ENCODE data around the gene HEG1. TPM values are rescaled to one million over a fixed set of nuclear protein-coding genes. Genes with fewer than 3 reads are reported as not detected.

The HEG1 gene
- total and polyA plus RNA-seq, 2 of the 13 experiments (the other 11 are each of a cell fraction or from before 2014, with no cell fraction given): 10.7 to 18.2 TPM

- in situ Hi-C loops (cut with HindIII; ENCODE audit: extremely low pct_ligation_motif_present, low pct_unique_long_range_greater_than_20kb): no loop called here
- H3K4me1 ChIP-seq (ENCODE audit: insufficient read depth, low read length): no peaks in the 10 kb centered on the region
Observed at GRCh38 chr3:125022206-125022605, 33.6 kb downstream of the HEG1 start.

More at GRCh38 chr3:125022206-125022605, 33.6 kb downstream of the HEG1 start:
- no peak for FAIRE-seq
- no peak for ATAC-seq
- no peaks in the 10 kb centered on the region for H3K79me2 ChIP-seq (ENCODE audit: insufficient read depth, low read length)
- ChIA-PET POLR2A (no interaction called here), CTCF (ENCODE audit: low intra/inter-chr PET ratio, low total read pairs) (no interaction called here)
- H3K4me2 ChIP-seq (ENCODE audit: low read depth, low read length): no peak overlapping the region
- intact Hi-C loops (cut with micrococcal nuclease; ENCODE audit: unreplicated experiment): no loop called here
- no peaks in the 10 kb centered on the region for H3K9me3 ChIP-seq (ENCODE audit: low read length)
- TF ChIP-seq ONECUT2 (CRISPR knock-in tag; IDR thresholded peaks at IDR 0.05) (no peak), TERF1 (CRISPR knock-in tag; IDR thresholded peaks at IDR 0.05) (no peak), SALL1 (CRISPR knock-in tag; IDR thresholded peaks at IDR 0.05) (no peak), ZNF782 (CRISPR knock-in tag; IDR thresholded peaks at IDR 0.05; ENCODE audit: borderline replicate concordance) (no peak), HMG20A (CRISPR knock-in tag; IDR thresholded peaks at IDR 0.05; ENCODE audit: borderline replicate concordance) (no peak), ZNF644 (CRISPR knock-in tag; IDR thresholded peaks at IDR 0.05; ENCODE audit: low read depth) (no peak), RXRA (CRISPR knock-in tag; IDR thresholded peaks at IDR 0.05) (no peak), ZNF136 (CRISPR knock-in tag; IDR thresholded peaks at IDR 0.05; ENCODE audit: low read depth) (no peak), ZNF747 (CRISPR knock-in tag; IDR thresholded peaks at IDR 0.05; ENCODE audit: borderline replicate concordance) (no peak), NONO (IDR thresholded peaks at IDR 0.05) (no peak), NONO (CRISPR knock-in tag; conservative IDR thresholded peaks at IDR 0.05) (no peak), ZNF615 (CRISPR knock-in tag; IDR thresholded peaks at IDR 0.05; ENCODE audit: borderline replicate concordance) (no peak), LCORL (IDR thresholded peaks at IDR 0.05) (no peak), LCORL (CRISPR knock-in tag; IDR thresholded peaks at IDR 0.05) (no peak), SMAD3 (CRISPR knock-in tag; IDR thresholded peaks at IDR 0.05) (no peak), E2F1 (CRISPR knock-in tag; IDR thresholded peaks at IDR 0.05) (no peak), TFDP1 (CRISPR knock-in tag; IDR thresholded peaks at IDR 0.05; ENCODE audit: borderline replicate concordance) (no peak), ZNF609 (CRISPR knock-in tag; IDR thresholded peaks at IDR 0.05; ENCODE audit: borderline replicate concordance) (no peak)
- no peak overlapping the region for H3K9ac ChIP-seq (ENCODE audit: insufficient read depth, low read depth, low read length)
- H3K36me3 ChIP-seq (replicated peaks in 1 of 2; ENCODE audit: control insufficient read depth in 1 of 2, insufficient read depth in 2 of 2, low read length in 2 of 2): peaks cover 30 to 82% of the 10 kb centered on the region in 2 experiments
- no TSS peak for BruUV-seq (replicated peaks)
- no peak overlapping the region for H3K27ac ChIP-seq (ENCODE audit: extremely low read length, insufficient read depth, low read length)
- WGBS (ENCODE audit: low lambda C conversion rate): 92% methylated on average over 2 of the region's 2 CpGs
- H2AFZ ChIP-seq (ENCODE audit: low read length): no peak overlapping the region
- H4K20me1 ChIP-seq (ENCODE audit: insufficient read depth, low read length): no peaks in the 10 kb centered on the region
- no peak for DNase-seq (ENCODE audit: low spot score)
- no peaks in the 10 kb centered on the region for H3K27me3 ChIP-seq (ENCODE audit: control insufficient read depth in 1 of 2, insufficient read depth in 2 of 2, low read length in 2 of 2)
- no peak overlapping the region for H3K4me3 ChIP-seq (replicated peaks in 1 of 3; ENCODE audit: insufficient read depth in 1 of 3, low read depth in 2 of 3, low read length in 3 of 3)

All from HepG2 (cell line).